Measurements from ENCODE around the gene BYSL.

BYSL gene

DNA sequence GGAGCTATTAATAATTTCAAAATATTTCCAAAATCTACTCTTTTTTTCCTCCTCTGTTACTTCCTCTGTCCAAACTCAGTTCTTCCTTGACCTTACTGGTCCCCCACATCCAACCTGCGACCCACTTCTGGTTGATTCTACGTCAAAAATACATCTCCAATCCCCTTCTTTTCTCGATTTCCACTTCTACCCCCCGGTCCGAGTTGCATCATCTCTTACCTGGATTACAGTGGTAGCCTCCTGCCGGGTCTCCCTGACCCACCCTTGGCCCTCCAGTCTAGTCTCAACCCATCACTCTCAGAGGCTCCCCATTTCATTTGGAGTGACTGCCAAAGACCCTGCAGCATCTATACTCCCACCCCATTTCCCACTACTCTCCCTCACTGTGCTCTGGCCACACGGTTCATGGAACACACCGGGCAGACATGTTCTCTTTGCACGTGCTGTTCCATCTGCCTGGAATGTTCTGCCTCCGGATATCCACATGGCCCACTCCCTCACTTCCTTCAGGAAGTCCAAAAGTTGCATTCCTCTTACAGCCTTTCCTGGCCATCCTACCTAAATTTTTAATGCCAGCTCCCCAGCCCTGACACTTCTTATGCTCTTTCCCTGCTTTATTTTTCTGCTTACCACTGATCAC, 26.4 kb downstream of the BYSL start:
- TF ChIP-seq TAF1 (IDR thresholded peaks at IDR 0.05; ENCODE audit: borderline replicate concordance, low read depth, low read length) (no peak), POLR2AphosphoS5 (IDR thresholded peaks at IDR 0.05; ENCODE audit: low read depth, low read length) (no peak), POLR2A (IDR thresholded peaks at IDR 0.05; ENCODE audit: low read depth, low read length) (no peak)
- FAIRE-seq (no peak), DNase-seq (ENCODE audit: insufficient read length) (no peak)

DNA sequence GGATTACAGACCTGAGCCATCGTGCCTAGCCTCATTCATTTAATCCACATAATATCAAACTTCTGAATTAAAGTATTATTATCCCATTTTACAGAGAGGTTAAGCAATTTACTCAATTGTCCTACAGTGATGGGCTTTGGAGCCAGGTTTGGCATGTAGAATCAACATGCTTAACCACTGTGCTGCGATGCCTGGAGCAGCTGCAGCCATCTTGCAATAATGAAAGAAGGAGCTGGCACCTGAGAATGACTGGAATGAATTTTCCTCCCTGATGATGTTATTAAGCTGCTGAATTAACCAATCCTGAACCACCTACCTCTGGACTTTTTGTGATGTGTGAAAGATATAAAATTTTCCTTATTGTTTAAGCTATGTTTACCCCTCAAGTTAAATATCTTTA, 33.4 kb downstream of the BYSL start:
- FAIRE-seq (no peak), DNase-seq (ENCODE audit: insufficient read length) (no peak)
- no peak for TF ChIP-seq POLR2A (IDR thresholded peaks at IDR 0.05; ENCODE audit: low read depth, low read length)
- TF ChIP-seq POLR2AphosphoS5 (IDR thresholded peaks at IDR 0.05; ENCODE audit: low read depth, low read length) = no peak
- no peak for TF ChIP-seq TAF1 (IDR thresholded peaks at IDR 0.05; ENCODE audit: borderline replicate concordance, low read depth, low read length)

DNA sequence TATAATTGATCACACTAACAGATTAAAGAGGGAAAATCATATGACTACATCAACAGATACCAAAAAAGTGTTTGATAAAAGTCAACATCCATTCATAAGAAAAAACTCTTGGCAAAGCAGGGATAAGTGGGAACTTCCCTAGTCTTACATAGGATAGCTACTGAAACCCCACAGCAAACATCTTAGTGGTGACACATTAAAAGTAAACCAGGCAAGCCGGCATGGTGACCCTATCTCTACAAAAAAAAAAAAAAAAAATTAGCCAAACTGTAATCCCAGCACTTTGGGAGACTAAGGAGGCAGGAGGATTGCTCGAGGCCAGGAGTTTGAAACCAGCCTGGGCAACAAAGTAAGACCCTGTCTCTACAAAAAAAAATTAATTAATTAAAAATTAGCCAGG, 34.1 kb downstream of the BYSL start:
- FAIRE-seq (no peak), DNase-seq (ENCODE audit: insufficient read length) (no peak)
- TF ChIP-seq POLR2AphosphoS5 (IDR thresholded peaks at IDR 0.05; ENCODE audit: low read depth, low read length) = no peak
- no peak for TF ChIP-seq TAF1 (IDR thresholded peaks at IDR 0.05; ENCODE audit: borderline replicate concordance, low read depth, low read length)
- no peak for TF ChIP-seq POLR2A (IDR thresholded peaks at IDR 0.05; ENCODE audit: low read depth, low read length)

DNA sequence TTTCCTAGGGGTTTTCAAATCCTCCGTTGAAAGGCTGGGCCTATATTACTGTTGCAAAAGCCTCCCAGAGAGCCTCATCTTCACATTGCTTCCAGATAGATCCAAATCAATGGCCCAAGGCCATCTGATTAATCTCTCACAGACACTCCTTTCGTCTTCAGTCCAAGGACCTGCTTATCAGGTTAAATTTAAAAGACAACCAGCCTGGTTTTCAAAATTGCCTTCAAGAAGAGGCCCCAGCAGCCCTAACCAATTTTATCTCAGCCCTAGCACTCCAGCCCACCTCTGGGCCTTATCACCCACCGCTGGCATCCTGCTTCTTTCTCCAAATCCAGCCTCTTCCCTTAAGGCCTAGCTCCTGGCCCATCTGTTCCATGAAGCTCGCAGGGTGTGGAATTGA, 35.8 kb downstream of the BYSL start:
- TF ChIP-seq POLR2A (IDR thresholded peaks at IDR 0.05; ENCODE audit: low read depth, low read length) = no peak
- no peak for TF ChIP-seq POLR2AphosphoS5 (IDR thresholded peaks at IDR 0.05; ENCODE audit: low read depth, low read length)
- TF ChIP-seq TAF1 (IDR thresholded peaks at IDR 0.05; ENCODE audit: borderline replicate concordance, low read depth, low read length) = no peak
- FAIRE-seq (no peak), DNase-seq (ENCODE audit: insufficient read length) (no peak)

DNA sequence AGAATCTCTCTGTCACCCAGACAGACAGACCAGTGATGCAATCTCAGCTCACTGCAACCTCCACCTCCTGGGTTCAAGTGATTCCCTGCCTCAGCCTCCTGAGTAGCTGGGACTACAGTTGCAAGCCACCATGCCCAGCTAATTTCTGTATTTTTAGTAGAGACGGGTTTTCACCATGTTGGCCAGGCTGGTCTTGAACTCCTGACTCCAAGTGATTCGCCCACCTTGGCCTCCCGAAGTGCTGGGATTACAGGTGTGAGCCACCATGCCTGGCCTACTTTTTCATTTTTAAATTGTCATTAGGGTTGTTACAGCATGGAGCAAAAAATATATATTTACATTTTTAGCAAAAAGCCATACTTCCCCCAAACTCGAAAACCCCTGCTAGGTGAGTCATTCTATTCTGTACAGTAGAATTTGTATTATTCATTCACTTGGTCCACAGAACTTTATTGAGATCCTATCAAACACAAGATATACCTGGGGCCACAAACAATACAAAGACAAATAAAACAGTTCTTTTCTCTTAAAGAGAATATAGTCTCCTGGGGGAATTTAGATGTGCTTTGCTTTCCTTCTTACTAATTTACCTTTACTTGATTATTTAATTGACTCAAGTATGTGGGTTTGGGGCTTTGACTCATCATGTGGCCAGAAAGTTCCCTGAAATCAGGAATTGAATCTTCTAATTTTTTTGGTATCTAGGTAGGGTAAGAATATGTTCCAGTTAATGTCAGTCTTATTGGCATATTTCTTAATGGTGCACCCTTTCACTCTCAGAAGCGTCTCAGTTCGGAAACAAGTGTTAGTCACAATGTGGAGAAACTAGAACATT, 36.9 kb downstream of the BYSL start:
- no peak for TF ChIP-seq TAF1 (IDR thresholded peaks at IDR 0.05; ENCODE audit: borderline replicate concordance, low read depth, low read length)
- no peak for TF ChIP-seq POLR2A (IDR thresholded peaks at IDR 0.05; ENCODE audit: low read depth, low read length)
- TF ChIP-seq POLR2AphosphoS5 (IDR thresholded peaks at IDR 0.05; ENCODE audit: low read depth, low read length) = no peak
- DNase-seq (ENCODE audit: insufficient read length) = no peak
- no peak for FAIRE-seq

DNA sequence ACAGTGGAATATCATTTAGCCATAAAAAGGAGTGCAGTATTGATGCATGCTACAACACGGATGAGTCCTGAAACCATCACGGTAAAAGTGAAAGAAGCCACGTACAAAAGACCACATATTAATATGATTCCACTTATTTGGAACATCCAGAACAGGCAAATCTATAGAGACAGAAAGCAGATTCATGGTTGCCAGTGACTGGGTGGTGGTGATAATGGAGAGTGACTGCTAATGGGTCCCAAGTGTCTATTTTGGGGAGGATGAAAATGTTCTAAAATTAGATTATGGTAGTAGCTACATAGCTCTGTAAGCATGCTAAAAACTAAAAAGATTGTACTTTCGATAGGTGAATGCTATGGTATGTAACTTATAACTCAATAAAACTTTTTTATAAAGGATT, 38.7 kb downstream of the BYSL start:
- FAIRE-seq (no peak), DNase-seq (ENCODE audit: insufficient read length) (no peak)
- TF ChIP-seq POLR2AphosphoS5 (IDR thresholded peaks at IDR 0.05; ENCODE audit: low read depth, low read length) = no peak

DNA sequence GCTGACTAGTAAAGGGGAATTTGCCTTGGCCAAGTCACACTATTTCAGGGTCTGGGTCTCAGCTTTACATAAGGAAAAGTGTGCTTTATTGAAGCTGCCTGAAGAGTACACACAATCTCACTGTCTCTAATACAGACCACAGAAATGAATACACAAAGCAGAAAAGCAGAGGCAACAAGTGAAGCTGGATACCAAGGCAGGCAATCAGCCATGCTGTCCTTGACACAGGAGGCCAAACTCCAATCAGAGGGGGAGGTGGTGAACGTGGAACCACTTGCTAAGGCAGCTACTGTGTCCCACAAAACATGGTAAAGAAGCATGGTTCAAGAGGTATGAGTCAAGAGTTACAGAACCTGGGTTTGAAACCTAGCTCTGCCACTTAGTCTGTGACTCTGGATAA, 42.1 kb downstream of the BYSL start:
- DNase-seq (ENCODE audit: insufficient read length) (no peak), FAIRE-seq (no peak)
- TF ChIP-seq POLR2A (IDR thresholded peaks at IDR 0.05; ENCODE audit: low read depth, low read length) (no peak), TAF1 (IDR thresholded peaks at IDR 0.05; ENCODE audit: borderline replicate concordance, low read depth, low read length) (no peak), POLR2AphosphoS5 (IDR thresholded peaks at IDR 0.05; ENCODE audit: low read depth, low read length) (no peak)

DNA sequence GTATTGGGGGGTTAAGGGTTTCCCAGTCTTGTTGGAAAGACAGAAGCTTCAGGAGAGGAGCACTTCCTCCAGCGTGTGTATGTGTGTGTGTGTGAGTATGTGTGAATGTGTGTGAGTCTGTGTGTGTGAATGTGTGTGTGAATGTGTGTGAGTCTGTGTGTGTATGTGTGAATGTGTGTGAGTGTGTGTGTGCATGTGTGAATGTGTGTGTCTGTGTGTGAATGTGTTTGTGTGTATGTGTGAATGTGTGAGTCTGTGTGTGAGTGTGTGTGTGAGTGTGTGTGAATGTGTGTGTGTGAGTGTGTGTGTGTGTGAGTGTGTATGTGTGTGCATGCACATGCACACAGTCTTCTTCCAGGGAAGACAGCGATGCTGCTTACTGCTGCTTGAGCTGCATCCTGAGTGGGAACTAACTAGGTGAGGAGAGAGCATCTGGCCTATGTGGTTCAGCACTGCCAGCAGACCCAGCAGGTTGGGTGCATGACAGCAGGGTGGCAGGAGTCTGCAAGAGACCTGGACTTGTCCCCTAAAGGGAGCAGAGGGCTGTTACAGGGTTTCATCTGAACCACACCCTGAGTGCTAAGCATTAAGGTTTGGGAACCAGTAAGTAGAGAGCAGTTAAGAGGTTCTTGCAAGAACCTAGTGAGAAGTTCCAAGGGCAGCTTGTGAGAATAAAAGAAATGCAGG, 43.0 kb downstream of the BYSL start:
- FAIRE-seq = no peak
- TF ChIP-seq POLR2A (IDR thresholded peaks at IDR 0.05; ENCODE audit: low read depth, low read length) (no peak), POLR2AphosphoS5 (IDR thresholded peaks at IDR 0.05; ENCODE audit: low read depth, low read length) (no peak), TAF1 (IDR thresholded peaks at IDR 0.05; ENCODE audit: borderline replicate concordance, low read depth, low read length) (no peak)
- DNase-seq (ENCODE audit: insufficient read length) = no peak

DNA sequence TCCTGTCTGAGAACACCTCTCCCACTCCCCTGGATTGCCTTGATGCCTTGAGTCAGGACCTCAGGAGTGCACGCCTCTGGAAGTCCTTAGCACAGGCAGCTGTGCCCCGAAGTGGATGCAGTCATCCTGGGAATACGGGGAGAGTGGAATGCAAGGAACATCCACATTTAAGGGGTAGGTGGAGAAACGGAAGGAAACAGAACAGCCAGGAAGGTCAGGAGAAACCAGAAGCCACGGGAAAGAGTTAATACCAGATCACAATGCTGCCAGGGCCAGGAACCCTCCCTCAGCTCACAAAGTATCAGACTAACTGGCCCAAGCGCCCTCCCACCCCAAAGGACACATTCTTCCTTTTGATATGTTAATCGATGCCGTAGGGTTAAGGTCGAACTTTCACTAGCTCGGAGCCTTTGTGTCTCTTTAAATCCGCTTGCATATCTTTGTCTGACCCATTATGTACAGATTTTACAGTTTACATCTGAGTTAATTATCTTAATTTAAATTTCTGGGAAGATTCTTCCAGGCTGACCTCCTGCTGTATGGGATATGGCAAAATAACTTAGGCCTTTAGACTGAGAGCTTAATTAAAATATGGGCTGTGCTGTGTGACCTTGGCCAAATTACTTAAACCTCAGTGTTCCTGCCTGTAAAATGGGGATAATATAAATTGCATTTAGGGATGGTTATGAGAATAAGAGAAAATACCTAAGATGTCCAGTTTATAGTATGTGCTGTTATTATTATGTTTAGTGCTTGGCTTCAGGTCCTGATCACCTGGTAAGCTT, 44.3 kb downstream of the BYSL start:
- DNase-seq (ENCODE audit: insufficient read length) (no peak), FAIRE-seq (no peak)
- no peak for TF ChIP-seq TAF1 (IDR thresholded peaks at IDR 0.05; ENCODE audit: borderline replicate concordance, low read depth, low read length)

DNA sequence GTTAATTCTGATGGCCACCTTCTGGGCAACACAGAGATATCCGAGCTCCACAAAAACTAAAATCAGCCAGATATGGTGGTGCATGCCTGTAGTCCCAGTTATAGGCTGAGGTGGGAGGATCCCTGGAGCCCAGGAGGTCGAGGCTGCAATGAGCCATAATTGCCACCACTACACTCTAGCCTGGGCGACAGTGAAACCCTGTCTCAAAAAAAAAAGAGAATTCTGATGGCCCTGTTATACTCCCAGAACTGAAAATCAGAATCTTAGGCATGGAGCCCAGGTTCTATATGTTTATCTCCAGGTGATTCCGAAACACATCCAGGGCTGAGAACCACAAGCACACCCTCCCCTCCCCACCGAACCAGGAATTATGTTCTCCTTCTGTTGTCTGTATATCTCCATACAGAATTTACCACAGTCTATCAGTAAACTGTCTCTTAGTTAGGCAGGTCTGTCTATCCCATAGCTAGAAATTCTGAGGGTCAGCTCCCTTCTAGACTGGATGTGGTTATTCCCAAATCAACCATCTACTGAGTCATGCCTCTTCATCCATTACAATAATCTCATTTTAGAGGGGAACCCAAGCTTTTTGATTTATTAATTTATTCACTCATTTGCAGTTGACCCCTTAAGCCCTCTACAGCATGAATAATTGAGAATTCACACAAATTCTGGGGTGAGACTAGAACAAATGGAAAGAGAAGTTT, 45.1 kb downstream of the BYSL start:
- TF ChIP-seq POLR2AphosphoS5 (IDR thresholded peaks at IDR 0.05; ENCODE audit: low read depth, low read length) (no peak), POLR2A (IDR thresholded peaks at IDR 0.05; ENCODE audit: low read depth, low read length) (no peak), TAF1 (IDR thresholded peaks at IDR 0.05; ENCODE audit: borderline replicate concordance, low read depth, low read length) (no peak)
- no peak for DNase-seq (ENCODE audit: insufficient read length)
- FAIRE-seq = no peak

DNA sequence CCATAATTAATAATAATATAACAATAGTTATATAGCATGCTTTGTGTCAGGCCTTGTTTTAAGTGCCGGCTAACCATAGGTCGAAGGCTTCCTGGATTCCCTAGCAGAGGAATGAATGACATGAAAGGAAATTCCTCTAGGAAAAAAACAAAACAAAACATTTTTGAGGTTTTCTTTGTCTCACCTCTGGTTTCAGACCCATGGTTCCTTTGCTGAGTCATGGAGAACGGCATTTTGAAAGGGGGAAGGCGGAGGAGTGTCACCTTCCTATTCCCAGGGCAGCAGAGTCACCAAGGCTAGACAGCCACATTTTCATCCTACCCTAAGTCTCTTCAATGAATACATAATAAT, 45.6 kb downstream of the BYSL start:
- FAIRE-seq (no peak), DNase-seq (ENCODE audit: insufficient read length) (no peak)
- TF ChIP-seq POLR2A (IDR thresholded peaks at IDR 0.05; ENCODE audit: low read depth, low read length) = no peak
- no peak for TF ChIP-seq TAF1 (IDR thresholded peaks at IDR 0.05; ENCODE audit: borderline replicate concordance, low read depth, low read length)
- TF ChIP-seq POLR2AphosphoS5 (IDR thresholded peaks at IDR 0.05; ENCODE audit: low read depth, low read length) = no peak

Data from GM12892 (cell line).